GM23338 (cell line): Measurements from ENCODE around the gene GRK2. TPM values are rescaled to one million over a fixed set of nuclear protein-coding genes. Genes with fewer than 3 reads are reported as not detected.

Experiments
- ATAC-seq: fragments of 200-7000 bp; cut with Tn5 transposase; 3 replicates; pipeline ENCODE4 v1.9.1; 2020
- DNase-seq: peaks from one replicate; pipeline ENCODE4 v3.0.0-alpha.2; 2015; ENCODE audit warnings: low spot score
- H2AFZ ChIP-seq: fragments of 200-600 bp; sonication (generic); 2 replicates; pipeline ENCODE4 v1.8.0; 2016; ENCODE audit warnings: antibody characterized with exemption, mild to moderate bottlenecking, moderate library complexity
- H3F3A ChIP-seq: fragments of 200-600 bp; sonication (generic); replicated peaks from 2 replicates; pipeline ENCODE4 v1.8.0; 2017; ENCODE audit warnings: antibody characterized with exemption, mixed run types, low read depth
- H3K27ac ChIP-seq: fragments of 200-600 bp; sonication (generic); 2 replicates; pipeline ENCODE4 v1.6.1; 2016; ENCODE audit warnings: low read depth
- H3K27me3 ChIP-seq: fragments of 200-600 bp; sonication (generic); 2 replicates; pipeline ENCODE4 v1.8.0; 2016; ENCODE audit warnings: mild to moderate bottlenecking, mixed run types, moderate library complexity; ENCODE audit not compliant: insufficient read depth
- H3K36me3 ChIP-seq: fragments of 200-600 bp; sonication (generic); 2 replicates; pipeline ENCODE4 v1.8.0; 2016; ENCODE audit warnings: mild to moderate bottlenecking; ENCODE audit not compliant: insufficient read depth
- H3K4me1 ChIP-seq: fragments of 200-600 bp; sonication (generic); 2 replicates; pipeline ENCODE4 v1.8.0; 2016; ENCODE audit warnings: mild to moderate bottlenecking, moderate library complexity; ENCODE audit not compliant: insufficient read depth
- H3K4me2 ChIP-seq: fragments of 200-600 bp; sonication (generic); 2 replicates; pipeline ENCODE4 v1.7.1; 2017; ENCODE audit warnings: mixed run types
- H3K4me3 ChIP-seq: fragments of 200-600 bp; sonication (generic); 2 replicates; pipeline ENCODE4 v1.6.1; 2016; ENCODE audit warnings: mixed run types
- H3K79me2 ChIP-seq: fragments of 200-600 bp; sonication (generic); replicated peaks from 2 replicates; pipeline ENCODE4 v1.8.0; 2017; ENCODE audit warnings: mild to moderate bottlenecking; ENCODE audit not compliant: insufficient read depth
- H3K9me2 ChIP-seq: fragments of 200-600 bp; sonication (generic); 2 replicates; pipeline ENCODE4 v1.8.0; 2017; ENCODE audit not compliant: insufficient read depth
- H4K20me1 ChIP-seq: fragments of 200-600 bp; sonication (generic); replicated peaks from 2 replicates; pipeline ENCODE4 v1.8.0; 2017; ENCODE audit warnings: mild to moderate bottlenecking; ENCODE audit not compliant: insufficient read depth
- H3K27ac Mint-ChIP-seq: 2 replicates; pipeline ENCODE4 v1.8.0; 2020; ENCODE audit warnings: inconsistent platforms, mild to moderate bottlenecking, moderate library complexity, mixed read lengths
- H3K27me3 Mint-ChIP-seq: 3 replicates; pipeline ENCODE4 v1.8.0; 2022; ENCODE audit warnings: low read depth, mild to moderate bottlenecking, moderate library complexity, mixed read lengths, inconsistent platforms; ENCODE audit not compliant: insufficient read depth, poor library complexity
- H3K36me3 Mint-ChIP-seq: 3 replicates; pipeline ENCODE4 v1.8.0; 2021; ENCODE audit warnings: low read depth, mild to moderate bottlenecking, inconsistent platforms, moderate library complexity, mixed read lengths
- H3K4me1 Mint-ChIP-seq: 3 replicates; pipeline ENCODE4 v1.8.0; 2020; ENCODE audit warnings: mild to moderate bottlenecking, inconsistent platforms, mixed read lengths
- H3K4me3 Mint-ChIP-seq: 3 replicates; pipeline ENCODE4 v1.8.0; 2021; ENCODE audit warnings: moderate library complexity, mild to moderate bottlenecking, inconsistent platforms, mixed read lengths
- H3K9me3 Mint-ChIP-seq: 3 replicates; pipeline ENCODE4 v1.8.0; 2020; ENCODE audit warnings: moderate library complexity, mild to moderate bottlenecking, inconsistent platforms, mixed read lengths
- CREB1 ChIP-seq: fragments of 250-450 bp; sonication (Bioruptor Pico); IDR thresholded peaks from 2 replicates; pipeline ENCODE4 v1.5.0; 2020; ENCODE audit warnings: low read depth, mild to moderate bottlenecking, moderate library complexity
- EZH2 ChIP-seq: fragments of 200-600 bp; sonication (generic); IDR thresholded peaks from one replicate; pipeline ENCODE4 v1.8.0; 2017; ENCODE audit warnings: antibody characterized with exemption, mild to moderate bottlenecking, low read depth; ENCODE audit not compliant: unreplicated experiment
- EZH2phosphoT487 ChIP-seq: fragments of 200-600 bp; sonication (generic); IDR thresholded peaks from one replicate; pipeline ENCODE4 v1.8.1; 2018; ENCODE audit warnings: antibody characterized with exemption; ENCODE audit not compliant: unreplicated experiment
- JUNB ChIP-seq: IDR thresholded peaks from one replicate; pipeline ENCODE4 v1.6.1; 2016; ENCODE audit warnings: antibody characterized with exemption; ENCODE audit not compliant: unreplicated experiment
- NANOG ChIP-seq: IDR thresholded peaks from 2 replicates; pipeline ENCODE4 v1.6.1; 2016; ENCODE audit warnings: antibody characterized with exemption, borderline replicate concordance
- POLR2AphosphoS5 ChIP-seq: IDR thresholded peaks from 2 replicates; pipeline ENCODE4 v1.6.1; 2016; ENCODE audit warnings: antibody characterized with exemption, low read depth
- STAT1 ChIP-seq: IDR thresholded peaks from one replicate; pipeline ENCODE4 v1.6.1; 2016; ENCODE audit warnings: antibody characterized with exemption; ENCODE audit not compliant: unreplicated experiment
- ZNF114 ChIP-seq: fragments of 250-450 bp; sonication (Bioruptor Pico); IDR thresholded peaks from 2 replicates; pipeline ENCODE4 v1.5.0; 2020; ENCODE audit warnings: mild to moderate bottlenecking, moderate library complexity
- ZNF331 ChIP-seq: fragments of 250-450 bp; sonication (Bioruptor Pico); IDR thresholded peaks from 2 replicates; pipeline ENCODE4 v1.5.0; 2020; ENCODE audit warnings: low read depth, mild to moderate bottlenecking, moderate library complexity
- polyA plus RNA-seq: library from polyadenylated mRNA; unstranded; fragments of >200 nt; fragmentation: Nextera tagmentation; extraction: Ambion mirVana; gene quantifications from 2 replicates; pipeline ENCODE4 v1.2.1, GENCODE V29; 2016
- total RNA-seq: library from RNA; depleted of rRNA; stranded (reverse); fragments of >200 nt; shearing (Covaris generic); gene quantifications from 2 replicates; pipeline ENCODE4 v1.2.3, GENCODE V29; 2014
- TF ChIP-seq, protein P1 (sequence below), 2 experiments: fragments of 200-600 bp in 1 of 2; sonication (generic) in 1 of 2; conservative IDR thresholded peaks; 2 replicates each; pipeline versions ENCODE4 v1.5.1 to v1.6.1; 2016 to 2017; ENCODE audit warnings: antibody characterized with exemption in 2 of 2, low read depth in 2 of 2, mild to moderate bottlenecking in 2 of 2, moderate library complexity in 1 of 2
- TF ChIP-seq, protein P2 (sequence below): IDR thresholded peaks from one replicate; pipeline ENCODE4 v1.6.1; 2018; ENCODE audit warnings: antibody characterized with exemption; ENCODE audit not compliant: unreplicated experiment
- TF ChIP-seq, protein P3 (sequence below): IDR thresholded peaks from 2 replicates; pipeline ENCODE4 v1.6.1; 2016; ENCODE audit warnings: antibody characterized with exemption
- TF ChIP-seq, protein P4 (sequence below): fragments of 250-450 bp; sonication (Bioruptor Pico); IDR thresholded peaks from 2 replicates; pipeline ENCODE4 v1.5.0; 2020; ENCODE audit warnings: mild to moderate bottlenecking, moderate library complexity

The GRK2 gene
- total and polyA plus RNA-seq, 2 experiments from 2014 or later, result 19.5 to 72.5 TPM

DNA sequence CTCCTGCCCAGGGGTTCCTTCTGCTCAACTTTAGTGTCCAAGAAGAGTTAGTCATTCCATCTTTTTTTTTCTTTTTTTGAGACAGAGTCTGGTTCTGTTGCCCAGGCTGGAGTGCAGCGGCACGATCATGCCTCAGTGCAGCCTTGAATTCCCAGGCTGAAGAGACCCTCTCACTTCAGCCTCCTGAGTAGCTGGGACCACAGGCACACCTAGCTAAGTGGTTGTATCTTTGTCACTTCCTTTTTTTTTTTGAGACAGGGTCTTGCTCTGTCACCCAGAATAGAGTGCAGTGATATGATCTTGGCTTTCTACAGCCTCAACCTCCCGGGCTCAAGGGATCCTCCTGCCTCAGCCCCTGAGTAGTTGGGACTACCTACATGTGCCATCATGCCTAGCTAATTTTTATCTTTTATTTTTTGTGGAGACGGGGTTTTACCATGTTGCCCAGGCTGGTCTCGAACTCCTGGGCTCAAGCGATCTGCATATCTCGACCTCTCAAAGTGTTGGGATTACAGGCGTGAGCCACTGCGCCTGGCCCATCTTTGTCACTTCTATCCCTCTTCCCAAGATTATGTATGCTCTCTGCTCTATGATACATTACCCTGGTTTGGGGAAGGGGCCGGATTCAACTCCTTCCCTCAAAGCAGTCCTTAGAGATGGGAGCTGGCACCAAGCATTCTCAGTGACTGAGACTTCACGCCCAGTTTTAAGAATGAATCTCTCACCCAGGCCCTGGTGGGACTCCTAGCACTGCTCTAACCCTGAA lies 47.0 kb downstream of the GRK2 start:
- H3K9me2 ChIP-seq, result no peaks in the 10 kb centered on the region
- H3K4me3 ChIP-seq, result no peak overlapping the region
- peaks cover 5% of the 10 kb centered on the region for H3K4me1 ChIP-seq
- DNase-seq (no peak), ATAC-seq (no peak)
- Mint-ChIP-seq H3K4me1 (peaks cover 2% of the 10 kb centered on the region; the same call in 1 of the 3 replicates), H3K4me3 (no peak overlapping the region), H3K27ac (no peak overlapping the region), H3K27me3 (peaks cover 12% of the 10 kb centered on the region), H3K36me3 (no peaks in the 10 kb centered on the region), H3K9me3 (no peaks in the 10 kb centered on the region)
- no peak overlapping the region for H3K27ac ChIP-seq
- peaks cover 3% of the 10 kb centered on the region; the same call in 1 of the 2 replicates for H3F3A ChIP-seq
- peaks cover 14% of the 10 kb centered on the region for H3K27me3 ChIP-seq
- H4K20me1 ChIP-seq, result no peaks in the 10 kb centered on the region
- no peak overlapping the region for H2AFZ ChIP-seq
- H3K4me2 ChIP-seq, result no peak overlapping the region
- no peaks in the 10 kb centered on the region for H3K79me2 ChIP-seq
- H3K36me3 ChIP-seq, result no peaks in the 10 kb centered on the region
- TF ChIP-seq STAT1, result no peak
- no peak for TF ChIP-seq EZH2phosphoT487
- no peak for TF ChIP-seq EZH2
- TF ChIP-seq, protein P1, sequence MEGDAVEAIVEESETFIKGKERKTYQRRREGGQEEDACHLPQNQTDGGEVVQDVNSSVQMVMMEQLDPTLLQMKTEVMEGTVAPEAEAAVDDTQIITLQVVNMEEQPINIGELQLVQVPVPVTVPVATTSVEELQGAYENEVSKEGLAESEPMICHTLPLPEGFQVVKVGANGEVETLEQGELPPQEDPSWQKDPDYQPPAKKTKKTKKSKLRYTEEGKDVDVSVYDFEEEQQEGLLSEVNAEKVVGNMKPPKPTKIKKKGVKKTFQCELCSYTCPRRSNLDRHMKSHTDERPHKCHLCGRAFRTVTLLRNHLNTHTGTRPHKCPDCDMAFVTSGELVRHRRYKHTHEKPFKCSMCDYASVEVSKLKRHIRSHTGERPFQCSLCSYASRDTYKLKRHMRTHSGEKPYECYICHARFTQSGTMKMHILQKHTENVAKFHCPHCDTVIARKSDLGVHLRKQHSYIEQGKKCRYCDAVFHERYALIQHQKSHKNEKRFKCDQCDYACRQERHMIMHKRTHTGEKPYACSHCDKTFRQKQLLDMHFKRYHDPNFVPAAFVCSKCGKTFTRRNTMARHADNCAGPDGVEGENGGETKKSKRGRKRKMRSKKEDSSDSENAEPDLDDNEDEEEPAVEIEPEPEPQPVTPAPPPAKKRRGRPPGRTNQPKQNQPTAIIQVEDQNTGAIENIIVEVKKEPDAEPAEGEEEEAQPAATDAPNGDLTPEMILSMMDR (conservative IDR thresholded peaks at IDR 0.05; ENCODE audit: low read depth in 2 of 2), result no peak
- TF ChIP-seq CREB1 (CRISPR knock-in tag), result no peak
- TF ChIP-seq, protein P2, sequence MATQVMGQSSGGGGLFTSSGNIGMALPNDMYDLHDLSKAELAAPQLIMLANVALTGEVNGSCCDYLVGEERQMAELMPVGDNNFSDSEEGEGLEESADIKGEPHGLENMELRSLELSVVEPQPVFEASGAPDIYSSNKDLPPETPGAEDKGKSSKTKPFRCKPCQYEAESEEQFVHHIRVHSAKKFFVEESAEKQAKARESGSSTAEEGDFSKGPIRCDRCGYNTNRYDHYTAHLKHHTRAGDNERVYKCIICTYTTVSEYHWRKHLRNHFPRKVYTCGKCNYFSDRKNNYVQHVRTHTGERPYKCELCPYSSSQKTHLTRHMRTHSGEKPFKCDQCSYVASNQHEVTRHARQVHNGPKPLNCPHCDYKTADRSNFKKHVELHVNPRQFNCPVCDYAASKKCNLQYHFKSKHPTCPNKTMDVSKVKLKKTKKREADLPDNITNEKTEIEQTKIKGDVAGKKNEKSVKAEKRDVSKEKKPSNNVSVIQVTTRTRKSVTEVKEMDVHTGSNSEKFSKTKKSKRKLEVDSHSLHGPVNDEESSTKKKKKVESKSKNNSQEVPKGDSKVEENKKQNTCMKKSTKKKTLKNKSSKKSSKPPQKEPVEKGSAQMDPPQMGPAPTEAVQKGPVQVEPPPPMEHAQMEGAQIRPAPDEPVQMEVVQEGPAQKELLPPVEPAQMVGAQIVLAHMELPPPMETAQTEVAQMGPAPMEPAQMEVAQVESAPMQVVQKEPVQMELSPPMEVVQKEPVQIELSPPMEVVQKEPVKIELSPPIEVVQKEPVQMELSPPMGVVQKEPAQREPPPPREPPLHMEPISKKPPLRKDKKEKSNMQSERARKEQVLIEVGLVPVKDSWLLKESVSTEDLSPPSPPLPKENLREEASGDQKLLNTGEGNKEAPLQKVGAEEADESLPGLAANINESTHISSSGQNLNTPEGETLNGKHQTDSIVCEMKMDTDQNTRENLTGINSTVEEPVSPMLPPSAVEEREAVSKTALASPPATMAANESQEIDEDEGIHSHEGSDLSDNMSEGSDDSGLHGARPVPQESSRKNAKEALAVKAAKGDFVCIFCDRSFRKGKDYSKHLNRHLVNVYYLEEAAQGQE, result no peak
- TF ChIP-seq, protein P3, sequence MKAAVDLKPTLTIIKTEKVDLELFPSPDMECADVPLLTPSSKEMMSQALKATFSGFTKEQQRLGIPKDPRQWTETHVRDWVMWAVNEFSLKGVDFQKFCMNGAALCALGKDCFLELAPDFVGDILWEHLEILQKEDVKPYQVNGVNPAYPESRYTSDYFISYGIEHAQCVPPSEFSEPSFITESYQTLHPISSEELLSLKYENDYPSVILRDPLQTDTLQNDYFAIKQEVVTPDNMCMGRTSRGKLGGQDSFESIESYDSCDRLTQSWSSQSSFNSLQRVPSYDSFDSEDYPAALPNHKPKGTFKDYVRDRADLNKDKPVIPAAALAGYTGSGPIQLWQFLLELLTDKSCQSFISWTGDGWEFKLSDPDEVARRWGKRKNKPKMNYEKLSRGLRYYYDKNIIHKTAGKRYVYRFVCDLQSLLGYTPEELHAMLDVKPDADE, result no peak
- no peak for TF ChIP-seq JUNB
- TF ChIP-seq ZNF331, result no peak
- TF ChIP-seq, protein P4, sequence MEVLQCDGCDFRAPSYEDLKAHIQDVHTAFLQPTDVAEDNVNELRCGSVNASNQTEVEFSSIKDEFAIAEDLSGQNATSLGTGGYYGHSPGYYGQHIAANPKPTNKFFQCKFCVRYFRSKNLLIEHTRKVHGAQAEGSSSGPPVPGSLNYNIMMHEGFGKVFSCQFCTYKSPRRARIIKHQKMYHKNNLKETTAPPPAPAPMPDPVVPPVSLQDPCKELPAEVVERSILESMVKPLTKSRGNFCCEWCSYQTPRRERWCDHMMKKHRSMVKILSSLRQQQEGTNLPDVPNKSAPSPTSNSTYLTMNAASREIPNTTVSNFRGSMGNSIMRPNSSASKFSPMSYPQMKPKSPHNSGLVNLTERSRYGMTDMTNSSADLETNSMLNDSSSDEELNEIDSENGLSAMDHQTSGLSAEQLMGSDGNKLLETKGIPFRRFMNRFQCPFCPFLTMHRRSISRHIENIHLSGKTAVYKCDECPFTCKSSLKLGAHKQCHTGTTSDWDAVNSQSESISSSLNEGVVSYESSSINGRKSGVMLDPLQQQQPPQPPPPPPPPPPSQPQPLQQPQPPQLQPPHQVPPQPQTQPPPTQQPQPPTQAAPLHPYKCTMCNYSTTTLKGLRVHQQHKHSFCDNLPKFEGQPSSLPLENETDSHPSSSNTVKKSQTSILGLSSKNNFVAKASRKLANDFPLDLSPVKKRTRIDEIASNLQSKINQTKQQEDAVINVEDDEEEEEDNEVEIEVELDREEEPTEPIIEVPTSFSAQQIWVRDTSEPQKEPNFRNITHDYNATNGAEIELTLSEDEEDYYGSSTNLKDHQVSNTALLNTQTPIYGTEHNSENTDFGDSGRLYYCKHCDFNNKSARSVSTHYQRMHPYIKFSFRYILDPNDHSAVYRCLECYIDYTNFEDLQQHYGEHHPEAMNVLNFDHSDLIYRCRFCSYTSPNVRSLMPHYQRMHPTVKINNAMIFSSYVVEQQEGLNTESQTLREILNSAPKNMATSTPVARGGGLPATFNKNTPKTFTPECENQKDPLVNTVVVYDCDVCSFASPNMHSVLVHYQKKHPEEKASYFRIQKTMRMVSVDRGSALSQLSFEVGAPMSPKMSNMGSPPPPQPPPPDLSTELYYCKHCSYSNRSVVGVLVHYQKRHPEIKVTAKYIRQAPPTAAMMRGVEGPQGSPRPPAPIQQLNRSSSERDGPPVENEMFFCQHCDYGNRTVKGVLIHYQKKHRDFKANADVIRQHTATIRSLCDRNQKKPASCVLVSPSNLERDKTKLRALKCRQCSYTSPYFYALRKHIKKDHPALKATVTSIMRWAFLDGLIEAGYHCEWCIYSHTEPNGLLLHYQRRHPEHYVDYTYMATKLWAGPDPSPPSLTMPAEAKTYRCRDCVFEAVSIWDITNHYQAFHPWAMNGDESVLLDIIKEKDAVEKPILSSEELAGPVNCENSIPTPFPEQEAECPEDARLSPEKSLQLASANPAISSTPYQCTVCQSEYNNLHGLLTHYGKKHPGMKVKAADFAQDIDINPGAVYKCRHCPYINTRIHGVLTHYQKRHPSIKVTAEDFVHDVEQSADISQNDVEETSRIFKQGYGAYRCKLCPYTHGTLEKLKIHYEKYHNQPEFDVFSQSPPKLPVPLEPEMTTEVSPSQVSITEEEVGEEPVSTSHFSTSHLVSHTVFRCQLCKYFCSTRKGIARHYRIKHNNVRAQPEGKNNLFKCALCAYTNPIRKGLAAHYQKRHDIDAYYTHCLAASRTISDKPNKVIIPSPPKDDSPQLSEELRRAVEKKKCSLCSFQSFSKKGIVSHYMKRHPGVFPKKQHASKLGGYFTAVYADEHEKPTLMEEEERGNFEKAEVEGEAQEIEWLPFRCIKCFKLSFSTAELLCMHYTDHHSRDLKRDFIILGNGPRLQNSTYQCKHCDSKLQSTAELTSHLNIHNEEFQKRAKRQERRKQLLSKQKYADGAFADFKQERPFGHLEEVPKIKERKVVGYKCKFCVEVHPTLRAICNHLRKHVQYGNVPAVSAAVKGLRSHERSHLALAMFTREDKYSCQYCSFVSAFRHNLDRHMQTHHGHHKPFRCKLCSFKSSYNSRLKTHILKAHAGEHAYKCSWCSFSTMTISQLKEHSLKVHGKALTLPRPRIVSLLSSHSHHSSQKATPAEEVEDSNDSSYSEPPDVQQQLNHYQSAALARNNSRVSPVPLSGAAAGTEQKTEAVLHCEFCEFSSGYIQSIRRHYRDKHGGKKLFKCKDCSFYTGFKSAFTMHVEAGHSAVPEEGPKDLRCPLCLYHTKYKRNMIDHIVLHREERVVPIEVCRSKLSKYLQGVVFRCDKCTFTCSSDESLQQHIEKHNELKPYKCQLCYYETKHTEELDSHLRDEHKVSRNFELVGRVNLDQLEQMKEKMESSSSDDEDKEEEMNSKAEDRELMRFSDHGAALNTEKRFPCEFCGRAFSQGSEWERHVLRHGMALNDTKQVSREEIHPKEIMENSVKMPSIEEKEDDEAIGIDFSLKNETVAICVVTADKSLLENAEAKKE, result no peak
- no peak for TF ChIP-seq ZNF114 (CRISPR knock-in tag)
- no peak for TF ChIP-seq POLR2AphosphoS5
- TF ChIP-seq NANOG, result no peak
